CD4-positive, alpha-beta T cell treated with Interleukin-21 for 1 hour (primary cell): ENCODE results near the gene ZNF385D.

Source experiments
- DNase-seq: peaks from one replicate; pipeline ENCODE4 v3.0.0-alpha.2; 2020

The ZNF385D gene

DNA sequence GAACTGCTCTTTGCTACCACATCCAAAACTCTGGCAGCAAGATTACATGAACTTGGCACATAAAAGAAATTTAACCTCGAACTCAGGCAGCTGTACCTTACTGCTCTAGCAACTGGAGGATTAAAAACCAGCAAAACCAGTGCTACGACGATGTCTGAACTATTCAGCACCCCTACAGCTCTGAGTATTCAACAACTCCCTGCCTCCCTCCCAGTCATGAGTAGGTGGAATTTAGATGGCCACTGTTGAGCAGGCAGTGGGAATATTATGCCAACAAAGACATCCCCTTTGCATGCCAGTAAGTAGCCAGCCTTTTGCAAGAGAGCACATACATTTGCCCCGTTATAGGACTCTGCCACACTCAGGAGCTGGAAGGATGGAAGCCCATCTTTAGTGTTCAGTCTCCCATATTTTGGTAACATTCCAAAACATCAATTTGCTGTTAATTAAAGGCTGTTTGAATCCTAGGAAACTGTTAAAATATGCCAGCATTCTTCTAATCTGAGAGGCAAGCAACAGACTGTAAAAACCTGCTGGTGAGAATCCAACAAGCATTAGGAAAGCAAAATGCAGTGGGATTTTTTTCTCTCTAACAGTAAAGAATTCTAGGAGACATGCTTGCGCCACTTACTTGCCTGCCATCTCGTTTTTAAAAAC, 85.4 kb downstream of the ZNF385D start:
- DNase-seq = no peak

DNA sequence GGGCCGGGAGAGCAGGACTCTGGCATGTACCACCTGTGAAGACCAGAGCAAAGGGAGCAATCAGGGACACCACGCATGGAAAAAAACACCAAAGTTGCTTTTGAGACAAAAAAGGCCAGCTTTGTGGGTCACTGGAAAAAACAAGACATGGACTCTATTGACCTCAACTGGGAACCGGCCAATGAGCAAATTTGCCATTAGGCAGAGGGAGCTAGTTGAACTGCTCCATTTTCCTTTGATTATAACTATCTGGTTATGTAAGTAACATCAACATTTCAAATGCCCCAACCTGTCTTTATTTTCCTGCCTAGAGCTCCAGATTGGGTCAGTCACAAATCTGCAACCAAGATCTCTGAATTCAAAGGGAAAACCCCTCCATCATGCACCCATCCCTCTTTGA, 86.0 kb downstream of the ZNF385D start:
- DNase-seq = no peak

DNA sequence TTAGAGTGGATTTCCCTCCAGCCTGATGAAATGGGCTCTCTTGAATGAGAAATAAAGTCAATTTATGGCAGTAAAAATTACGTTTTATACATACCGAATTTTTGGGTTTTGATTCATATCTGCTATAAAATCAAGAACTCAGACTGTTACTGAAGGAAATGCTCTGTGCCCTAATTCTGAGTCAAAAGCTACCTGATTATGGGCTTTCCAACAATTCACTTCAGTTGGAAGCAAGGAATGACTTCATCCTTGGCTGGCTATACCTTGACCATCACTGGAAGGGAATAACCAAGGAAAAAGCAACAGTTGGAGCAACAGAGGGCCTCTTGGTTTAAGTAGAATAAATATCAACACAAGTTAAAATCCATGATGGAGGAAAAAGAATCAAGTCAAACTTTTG, 88.6 kb downstream of the ZNF385D start:
- no peak for DNase-seq

DNA sequence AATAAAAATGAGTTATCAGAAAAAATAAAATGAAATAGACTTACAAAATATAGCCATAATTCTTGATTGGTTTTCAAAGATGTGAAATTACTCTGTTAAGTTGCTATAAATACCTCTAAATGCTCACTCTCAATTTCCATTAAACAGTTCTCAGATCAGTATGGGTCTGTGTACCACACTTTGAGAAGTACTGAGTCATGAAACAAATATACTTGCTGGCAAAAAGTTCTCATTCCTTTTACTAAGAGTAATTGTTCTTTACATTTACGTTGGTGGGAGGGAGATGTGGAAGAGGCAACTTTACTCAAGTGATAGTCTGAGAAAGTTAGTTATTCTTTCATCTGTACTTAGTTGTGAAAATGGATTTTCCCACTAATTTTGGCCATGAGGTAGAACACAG, 96.3 kb downstream of the ZNF385D start:
- DNase-seq = no peak

GRCh38 chr3:21654241-21654640, 96.8 kb downstream of the ZNF385D start:
- no peak for DNase-seq

- DNase-seq = no peak
These were observed 101.5 kb downstream of the ZNF385D start for GRCh38 chr3:21649519-21649918.

DNA sequence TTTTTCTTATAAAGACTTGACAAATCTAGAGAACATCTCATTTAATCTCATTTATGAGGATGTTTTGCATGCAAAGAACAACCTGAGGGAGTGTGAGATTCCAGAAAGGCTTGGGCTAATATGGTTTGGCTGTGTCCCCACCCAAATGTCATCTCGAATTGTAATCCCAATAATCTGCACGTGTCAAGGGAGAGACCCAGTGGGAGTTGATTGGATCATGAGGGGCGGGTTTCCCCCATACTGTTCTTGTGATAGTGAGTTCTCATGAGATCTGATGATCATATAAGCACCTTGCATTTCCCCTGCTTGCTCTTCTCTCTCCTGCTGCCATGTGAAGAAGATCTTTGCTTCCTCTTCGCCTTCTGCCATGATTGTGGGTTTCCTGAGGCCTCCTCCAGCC, 103.0 kb downstream of the ZNF385D start:
- DNase-seq = no peak

DNA sequence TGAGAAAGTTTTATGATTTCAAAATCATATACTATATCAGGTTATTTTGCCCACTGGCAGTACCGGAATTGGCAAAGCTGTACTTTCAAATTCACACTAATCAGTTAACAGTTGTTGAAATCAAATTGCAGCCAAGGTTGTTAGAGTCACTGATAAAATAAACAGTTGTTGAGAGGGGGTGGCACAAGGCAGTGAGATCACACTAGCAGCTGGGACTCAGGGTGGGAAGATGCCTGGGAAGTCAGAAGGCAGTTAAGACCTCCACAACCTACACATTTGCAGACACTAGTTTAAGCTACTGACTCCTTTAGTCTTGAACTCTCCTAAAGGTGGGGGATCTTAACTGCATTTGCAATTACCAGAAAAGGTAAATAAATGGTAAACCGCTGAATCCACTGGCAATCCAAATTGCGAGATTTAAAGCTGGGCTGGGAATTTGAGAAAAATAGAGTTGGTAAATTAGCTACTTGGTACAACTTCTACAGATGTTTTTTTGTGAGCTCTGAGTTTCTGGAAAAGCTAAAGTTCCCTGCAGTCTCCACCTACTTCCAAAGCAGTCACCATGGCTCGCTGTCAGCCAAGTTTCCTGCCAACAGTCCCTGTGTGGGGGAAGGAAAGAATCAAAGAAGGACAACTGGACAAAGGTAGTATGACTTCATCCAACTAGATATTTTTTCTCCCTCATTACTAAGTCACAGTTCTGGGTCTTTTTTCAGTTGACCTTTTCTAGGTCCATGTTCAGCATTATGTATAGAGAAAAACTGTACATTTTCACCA, 105.7 kb downstream of the ZNF385D start:
- DNase-seq = no peak

DNA sequence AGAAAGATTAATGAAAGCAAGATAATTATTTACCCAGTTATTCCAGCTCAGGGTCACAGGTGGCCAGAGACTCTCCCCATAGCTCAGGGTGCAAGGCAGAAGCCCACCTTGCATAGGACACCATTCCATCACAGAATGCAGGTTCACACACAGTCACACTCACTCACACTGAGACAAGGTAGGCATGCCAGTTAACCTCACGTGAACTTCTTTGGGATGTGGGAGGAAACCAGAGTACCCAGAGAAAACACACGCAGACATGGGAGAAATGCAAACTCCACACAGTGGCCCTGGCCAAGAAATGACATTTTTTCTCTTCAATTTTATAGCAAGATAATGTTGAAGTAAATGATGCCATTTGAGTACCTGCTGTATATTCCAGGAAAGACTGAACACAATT, 106.7 kb downstream of the ZNF385D start:
- no peak for DNase-seq

DNA sequence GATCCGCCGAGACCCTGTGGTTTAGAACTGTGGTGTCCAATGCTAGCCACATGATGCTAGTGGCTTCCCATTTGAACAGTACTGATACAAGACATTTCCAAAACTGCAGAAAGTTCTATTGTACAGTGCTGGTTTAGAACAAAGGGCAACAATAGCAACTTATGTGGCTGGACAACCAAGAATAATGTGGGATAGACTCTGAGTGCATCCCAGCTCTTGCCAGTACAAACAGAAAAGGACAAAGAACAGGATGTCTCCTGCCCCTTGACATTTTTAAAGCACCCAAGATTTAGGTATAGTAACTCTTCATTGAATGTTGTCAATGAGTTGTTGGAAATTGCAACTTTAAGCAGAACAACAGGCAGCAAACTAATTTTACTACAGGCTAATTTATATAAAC, 107.3 kb downstream of the ZNF385D start:
- DNase-seq = no peak

DNA sequence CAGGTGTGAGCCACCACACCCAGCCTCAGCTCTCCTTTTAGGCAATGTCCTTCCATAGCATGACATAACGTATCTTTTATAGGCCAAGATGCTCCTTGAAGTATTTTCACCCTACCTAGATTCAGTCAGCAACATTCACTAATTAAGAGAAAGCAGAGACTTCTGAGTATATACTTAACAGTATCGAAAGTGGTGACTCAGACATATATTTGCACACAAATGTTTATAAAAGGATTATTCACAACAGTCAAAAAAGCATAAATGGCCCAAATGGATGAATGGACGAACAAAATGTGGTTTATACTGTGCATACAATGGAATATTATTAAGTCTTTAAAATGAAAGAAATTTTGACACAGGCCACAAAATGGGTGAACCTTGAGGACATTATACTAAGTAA, 108.6 kb downstream of the ZNF385D start:
- DNase-seq = no peak

GRCh38 chr3:21641959-21642358, 109.1 kb downstream of the ZNF385D start:
- no peak for DNase-seq

GRCh38 chr3:21638488-21638887, 112.5 kb downstream of the ZNF385D start:
- DNase-seq = no peak

- DNase-seq = no peak
These were observed 116.9 kb downstream of the ZNF385D start for GRCh38 chr3:21634112-21634511.

DNA sequence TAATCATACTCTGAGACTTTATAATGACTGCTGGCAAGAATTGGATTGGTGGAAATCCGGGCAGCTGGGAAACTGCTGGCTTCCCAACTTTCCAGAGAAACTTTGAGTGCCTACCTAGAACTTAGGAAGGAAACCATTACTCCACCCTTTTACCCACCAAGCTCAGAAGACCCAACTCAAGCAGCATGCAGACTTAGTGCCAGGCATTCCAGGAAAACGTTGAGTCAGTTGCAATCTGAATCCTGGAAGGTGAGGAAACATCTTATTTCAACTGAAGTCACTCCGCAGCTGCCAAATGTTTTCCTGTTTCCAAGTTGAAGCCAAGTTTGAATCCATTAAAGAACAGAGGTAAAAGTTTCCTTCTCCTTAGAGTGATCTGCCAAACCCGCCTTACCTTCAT, 126.5 kb downstream of the ZNF385D start:
- no peak for DNase-seq

- no peak for DNase-seq
These were observed 129.8 kb downstream of the ZNF385D start for GRCh38 chr3:21621181-21621651.

- no peak for DNase-seq
These were observed 130.4 kb downstream of the ZNF385D start for GRCh38 chr3:21620511-21621155.

DNA sequence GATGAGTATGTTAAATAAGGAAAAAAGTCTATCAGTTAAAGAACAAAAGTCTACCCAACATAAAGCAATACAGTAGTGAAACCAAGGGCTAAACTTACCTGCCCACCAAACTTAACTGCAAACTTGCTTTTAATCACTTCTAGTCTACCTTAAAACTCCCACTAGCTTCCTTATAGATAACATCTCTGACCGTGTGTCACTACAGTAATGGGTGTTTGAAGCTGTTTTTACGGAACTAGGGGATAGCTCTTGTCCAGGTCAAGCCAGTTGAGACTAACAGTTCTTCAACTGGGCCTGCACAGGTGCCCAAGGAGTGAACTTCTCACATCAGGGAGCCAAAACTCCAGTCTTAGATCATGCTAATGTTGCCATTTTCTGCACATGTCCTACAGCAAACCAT, 132.3 kb downstream of the ZNF385D start:
- no peak for DNase-seq

- no peak for DNase-seq
These were observed 137.5 kb downstream of the ZNF385D start for GRCh38 chr3:21613372-21614070.

DNA sequence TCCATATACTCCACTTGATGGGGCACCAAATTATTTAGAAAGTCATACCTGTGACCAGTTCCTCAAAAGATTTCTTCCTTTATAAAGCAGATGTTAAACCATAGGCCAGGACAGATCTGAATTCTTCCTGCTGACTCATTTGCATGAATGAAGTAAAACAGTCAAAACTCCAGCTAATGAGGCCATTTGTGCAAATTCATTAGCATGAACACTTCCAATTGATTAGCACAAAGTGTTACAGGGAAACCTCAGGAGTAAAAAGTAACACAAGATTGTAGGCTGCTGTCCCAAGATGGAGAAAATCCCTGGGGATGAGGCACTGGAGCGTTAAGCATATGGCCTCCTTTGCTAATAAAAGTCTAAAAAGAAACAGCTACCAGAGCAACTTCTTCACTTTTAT, 149.8 kb downstream of the ZNF385D start:
- DNase-seq = no peak

DNA sequence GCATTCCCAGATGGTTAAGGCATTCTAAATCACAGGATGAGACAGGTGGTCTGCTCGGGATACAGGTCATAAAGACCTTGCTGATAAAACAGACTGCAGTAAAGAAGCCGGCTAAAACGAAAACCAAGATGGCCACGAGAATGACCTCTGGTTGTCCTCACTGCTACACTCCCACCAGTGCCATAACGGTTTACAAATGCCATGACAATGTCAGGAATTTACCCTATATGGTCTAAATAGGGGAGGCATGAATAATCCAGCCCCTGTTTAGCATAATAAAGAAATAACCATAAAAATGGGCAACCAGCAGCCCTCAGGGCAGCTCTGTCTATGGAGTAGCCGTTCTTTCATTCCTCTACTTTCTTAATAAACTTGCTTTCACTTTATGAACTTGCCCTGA, 151.1 kb downstream of the ZNF385D start:
- DNase-seq = no peak

DNA sequence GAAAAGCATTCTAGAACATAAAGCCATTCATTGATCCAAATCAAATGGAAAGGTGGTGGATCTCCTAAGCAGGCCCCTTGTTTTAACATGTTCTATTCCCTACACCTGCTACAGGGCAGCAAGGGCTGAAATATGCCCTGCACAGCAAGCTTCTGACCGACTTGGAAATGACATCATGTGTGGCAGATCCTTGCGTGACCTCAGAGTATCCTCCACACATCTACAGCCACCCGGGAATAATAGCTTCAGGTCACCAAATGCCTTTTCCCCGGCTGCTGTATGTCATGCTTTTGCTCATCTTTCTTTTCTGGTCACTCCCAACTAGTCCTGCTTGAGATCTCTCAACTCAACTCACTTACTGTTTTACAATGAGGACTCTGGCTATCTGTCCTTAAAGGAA, 158.2 kb downstream of the ZNF385D start:
- DNase-seq = no peak

- no peak for DNase-seq
These were observed 163.1 kb downstream of the ZNF385D start for GRCh38 chr3:21587894-21588293.
